ENCODE data around the gene GAS2L1. TPM values are rescaled to one million over a fixed set of nuclear protein-coding genes. Genes with fewer than 3 reads are reported as not detected.

The GAS2L1 gene
- total RNA-seq (not detected in 2 replicates), polyA plus RNA-seq (0.25 and 0.36 TPM in 2 replicates), polyA minus RNA-seq (0.51 and 0.71 TPM in 2 replicates)
- total RNA-seq (2013) = 1.1 TPM

DNA sequence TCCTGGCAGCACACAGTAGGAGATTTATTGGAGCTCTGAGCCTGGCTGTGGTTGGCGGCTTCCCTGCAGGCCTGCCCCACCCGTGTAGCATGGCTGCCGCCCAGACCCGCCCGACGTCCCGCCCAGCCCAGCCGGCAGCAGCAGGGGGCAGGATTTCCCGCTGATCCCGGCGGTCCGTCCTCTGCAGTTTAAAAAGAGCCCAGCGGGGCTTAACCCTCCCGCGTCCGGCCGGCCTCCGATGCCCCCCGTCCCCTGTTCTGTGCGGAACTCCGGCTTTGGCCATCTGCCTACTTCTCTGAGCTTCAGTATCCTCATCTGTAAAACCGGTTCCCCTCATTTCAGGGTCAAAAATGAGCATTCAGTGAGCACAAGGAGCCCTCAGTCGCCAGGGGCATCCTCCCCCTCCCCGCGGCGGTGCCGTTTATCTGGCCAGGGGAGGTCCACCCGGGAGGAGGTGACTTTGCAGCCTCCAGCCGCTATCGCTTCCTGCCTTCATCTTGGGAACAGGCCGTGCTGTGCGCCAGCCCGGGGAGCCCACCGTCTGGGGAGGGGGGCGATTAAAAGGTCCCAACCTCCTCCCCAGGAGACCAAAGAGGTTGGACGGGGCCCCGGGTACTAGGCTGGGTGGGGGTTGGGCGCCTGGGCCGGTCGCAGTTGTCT is at the start of gene GAS2L1:
Gene GAS2L1 (plus strand): TSS at position 476 of the 660 bp plus-strand sequence. CDS start 1,456 bp downstream, outside the sequence.
- H3K9ac ChIP-seq (ENCODE audit: low read length) = peak within 1 kb of the TSS; percentile 68
- peak within 1 kb of the TSS; percentile 99 for H3K4me2 ChIP-seq (replicated peaks; ENCODE audit: low read depth, low read length, poor library complexity, severe bottlenecking)
- H3K27me3 Mint-ChIP-seq = peaks cover 23% of the 10 kb centered on the region
- peak within 1 kb of the TSS; percentile 74 for H2AFZ ChIP-seq (ENCODE audit: insufficient read depth, low read depth, low read length, poor library complexity, severe bottlenecking)
- H3K27ac Mint-ChIP-seq = no peak within 1 kb of the TSS
- H3K27me3 ChIP-seq (replicated peaks in 1 of 4; ENCODE audit: control extremely low read depth in 1 of 4, control insufficient read depth in 3 of 4, insufficient read depth in 4 of 4, low read length in 3 of 4) = peaks cover 0 to 45% (median 16%) of the 10 kb centered on the region in 4 experiments
- peaks cover 23% of the 10 kb centered on the region for H3K4me1 Mint-ChIP-seq
- no peaks in the 10 kb centered on the region for H3K9me3 Mint-ChIP-seq (ENCODE audit: insufficient read depth)
- no peaks in the 10 kb centered on the region for H4K20me1 ChIP-seq (ENCODE audit: control insufficient read depth, insufficient read depth, low read length, poor library complexity, severe bottlenecking)
- TF ChIP-seq EZH2 (IDR thresholded peaks at IDR 0.05; ENCODE audit: borderline replicate concordance, insufficient read depth, low read depth, low read length, poor library complexity, severe bottlenecking) = peak; percentile 68
- TF ChIP-seq, protein P1, sequence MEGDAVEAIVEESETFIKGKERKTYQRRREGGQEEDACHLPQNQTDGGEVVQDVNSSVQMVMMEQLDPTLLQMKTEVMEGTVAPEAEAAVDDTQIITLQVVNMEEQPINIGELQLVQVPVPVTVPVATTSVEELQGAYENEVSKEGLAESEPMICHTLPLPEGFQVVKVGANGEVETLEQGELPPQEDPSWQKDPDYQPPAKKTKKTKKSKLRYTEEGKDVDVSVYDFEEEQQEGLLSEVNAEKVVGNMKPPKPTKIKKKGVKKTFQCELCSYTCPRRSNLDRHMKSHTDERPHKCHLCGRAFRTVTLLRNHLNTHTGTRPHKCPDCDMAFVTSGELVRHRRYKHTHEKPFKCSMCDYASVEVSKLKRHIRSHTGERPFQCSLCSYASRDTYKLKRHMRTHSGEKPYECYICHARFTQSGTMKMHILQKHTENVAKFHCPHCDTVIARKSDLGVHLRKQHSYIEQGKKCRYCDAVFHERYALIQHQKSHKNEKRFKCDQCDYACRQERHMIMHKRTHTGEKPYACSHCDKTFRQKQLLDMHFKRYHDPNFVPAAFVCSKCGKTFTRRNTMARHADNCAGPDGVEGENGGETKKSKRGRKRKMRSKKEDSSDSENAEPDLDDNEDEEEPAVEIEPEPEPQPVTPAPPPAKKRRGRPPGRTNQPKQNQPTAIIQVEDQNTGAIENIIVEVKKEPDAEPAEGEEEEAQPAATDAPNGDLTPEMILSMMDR (IDR thresholded peaks at IDR 0.05) = peak; percentile 48
- H3K4me3 Mint-ChIP-seq = peak within 1 kb of the TSS; percentile 85
- CTCF ChIA-PET = interaction anchor here (0.7 to 1.6 kb wide), 2 partner anchors 218 to 1173 kb away, joined by 3 to 5 read pairs; no protein-coding TSS in a partner anchor
- peak within 1 kb of the TSS; percentile 33 to 71 (median 46) for H3K4me3 ChIP-seq (ENCODE audit: control extremely low read depth in 1 of 5, extremely low read depth in 1 of 5, insufficient read depth in 1 of 5, low read depth in 2 of 5, low read length in 4 of 5)
- DNase-seq (peak; percentile 60), ATAC-seq (ENCODE audit: low read depth) (peak; percentile 53)
- H3K4me1 ChIP-seq (ENCODE audit: control insufficient read depth in 2 of 2, insufficient read depth in 2 of 2, low read length in 2 of 2) = peaks cover 21 to 27% of the 10 kb centered on the region in 2 donors
- POLR2A ChIA-PET = no interaction called here
- H3K36me3 ChIP-seq (replicated peaks in 1 of 2; ENCODE audit: control extremely low read depth in 1 of 2, control insufficient read depth in 1 of 2, extremely low read depth in 1 of 2, insufficient read depth in 2 of 2, low read length in 1 of 2) = no peaks in the 10 kb centered on the region
- H3K79me2 ChIP-seq (ENCODE audit: control insufficient read depth, insufficient read depth, low read length) = peaks cover 2% of the 10 kb centered on the region
- no peak within 1 kb of the TSS for H3K27ac ChIP-seq (ENCODE audit: low read length in 2 of 2)
- WGBS (ENCODE audit: insufficient coverage) = under 1% methylated on average over 38 of the region's 40 CpGs
- peaks cover 0 to 19% (median 0%) of the 10 kb centered on the region in 3 donors for H3K9me3 ChIP-seq (ENCODE audit: control extremely low read depth in 1 of 3, control insufficient read depth in 2 of 3, insufficient read depth in 1 of 3, low read length in 2 of 3)
- intact Hi-C loops (cut with micrococcal nuclease) = no loop called here

DNA sequence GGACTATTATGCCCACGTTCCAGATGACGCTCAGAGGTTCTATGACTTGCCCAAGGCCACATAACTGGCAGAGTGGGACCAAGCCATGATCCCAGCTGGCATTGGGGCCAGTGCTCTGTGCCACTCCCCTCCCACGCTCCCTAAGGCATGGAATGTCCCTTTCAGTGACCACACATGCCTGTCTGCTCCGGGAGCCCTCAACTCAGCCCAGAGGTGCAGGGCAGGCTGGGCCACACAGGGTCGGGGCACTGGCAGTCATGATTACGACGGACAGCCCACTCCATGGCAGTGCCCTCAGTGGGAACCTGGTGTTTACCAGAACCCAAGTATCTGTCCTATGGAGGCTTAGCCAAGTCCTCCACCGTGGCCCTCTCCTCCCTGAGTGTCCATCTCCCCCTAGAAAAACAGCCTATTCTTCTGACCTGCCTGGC is 48.7 kb upstream of the GAS2L1 start:
- no peak overlapping the region for H3K4me2 ChIP-seq (replicated peaks; ENCODE audit: low read depth, low read length, poor library complexity, severe bottlenecking)
- H3K9me3 Mint-ChIP-seq (ENCODE audit: insufficient read depth) = no peaks in the 10 kb centered on the region
- H3K27ac Mint-ChIP-seq = no peak overlapping the region
- no peak overlapping the region for H3K4me3 ChIP-seq (ENCODE audit: control extremely low read depth in 1 of 5, extremely low read depth in 1 of 5, insufficient read depth in 1 of 5, low read depth in 2 of 5, low read length in 4 of 5)
- ChIA-PET POLR2A (no interaction called here), CTCF (interaction anchor here (1.4 to 5.1 kb wide), 2 partner anchors 10 to 12 kb away, joined by 4 to 13 read pairs; no protein-coding TSS in a partner anchor)
- no peak overlapping the region for H3K27ac ChIP-seq (ENCODE audit: low read length in 2 of 2)
- ATAC-seq (ENCODE audit: low read depth) (no peak), DNase-seq (no peak)
- no peaks in the 10 kb centered on the region for H3K4me1 ChIP-seq (ENCODE audit: control insufficient read depth in 2 of 2, insufficient read depth in 2 of 2, low read length in 2 of 2)
- intact Hi-C loops (cut with micrococcal nuclease) = no loop called here
- TF ChIP-seq, protein P1 (IDR thresholded peaks at IDR 0.05) = no peak
- no peak for TF ChIP-seq EZH2 (IDR thresholded peaks at IDR 0.05; ENCODE audit: borderline replicate concordance, insufficient read depth, low read depth, low read length, poor library complexity, severe bottlenecking)
- H2AFZ ChIP-seq (ENCODE audit: insufficient read depth, low read depth, low read length, poor library complexity, severe bottlenecking) = no peak overlapping the region
- peaks cover 2% of the 10 kb centered on the region for H3K4me1 Mint-ChIP-seq
- H3K4me3 Mint-ChIP-seq = no peak overlapping the region
- no peaks in the 10 kb centered on the region for H3K36me3 ChIP-seq (replicated peaks in 1 of 2; ENCODE audit: control extremely low read depth in 1 of 2, control insufficient read depth in 1 of 2, extremely low read depth in 1 of 2, insufficient read depth in 2 of 2, low read length in 1 of 2)
- H3K9me3 ChIP-seq (ENCODE audit: control extremely low read depth in 1 of 3, control insufficient read depth in 2 of 3, insufficient read depth in 1 of 3, low read length in 2 of 3) = no peaks in the 10 kb centered on the region
- H3K79me2 ChIP-seq (ENCODE audit: control insufficient read depth, insufficient read depth, low read length) = no peaks in the 10 kb centered on the region
- no peaks in the 10 kb centered on the region for H4K20me1 ChIP-seq (ENCODE audit: control insufficient read depth, insufficient read depth, low read length, poor library complexity, severe bottlenecking)
- no peaks in the 10 kb centered on the region for H3K27me3 Mint-ChIP-seq
- 80% methylated on average over 6 of the region's 8 CpGs for WGBS (ENCODE audit: insufficient coverage)
- H3K9ac ChIP-seq (ENCODE audit: low read length) = no peak overlapping the region
- H3K27me3 ChIP-seq (replicated peaks in 1 of 4; ENCODE audit: control extremely low read depth in 1 of 4, control insufficient read depth in 3 of 4, insufficient read depth in 4 of 4, low read length in 3 of 4) = peaks cover 0 to 3% (median 0%) of the 10 kb centered on the region in 4 experiments

Data from B cell (primary cell).